ENCODE measurements around the gene NEDD9. TPM values are rescaled to one million over a fixed set of nuclear protein-coding genes. Genes with fewer than 3 reads are reported as not detected.
A peak's percentile ranks its signal among the peaks of the same experiment; 100 is the strongest.

Gene NEDD9
- total RNA-seq, 1 donor from 2014 or later, result 36.9 TPM

DNA sequence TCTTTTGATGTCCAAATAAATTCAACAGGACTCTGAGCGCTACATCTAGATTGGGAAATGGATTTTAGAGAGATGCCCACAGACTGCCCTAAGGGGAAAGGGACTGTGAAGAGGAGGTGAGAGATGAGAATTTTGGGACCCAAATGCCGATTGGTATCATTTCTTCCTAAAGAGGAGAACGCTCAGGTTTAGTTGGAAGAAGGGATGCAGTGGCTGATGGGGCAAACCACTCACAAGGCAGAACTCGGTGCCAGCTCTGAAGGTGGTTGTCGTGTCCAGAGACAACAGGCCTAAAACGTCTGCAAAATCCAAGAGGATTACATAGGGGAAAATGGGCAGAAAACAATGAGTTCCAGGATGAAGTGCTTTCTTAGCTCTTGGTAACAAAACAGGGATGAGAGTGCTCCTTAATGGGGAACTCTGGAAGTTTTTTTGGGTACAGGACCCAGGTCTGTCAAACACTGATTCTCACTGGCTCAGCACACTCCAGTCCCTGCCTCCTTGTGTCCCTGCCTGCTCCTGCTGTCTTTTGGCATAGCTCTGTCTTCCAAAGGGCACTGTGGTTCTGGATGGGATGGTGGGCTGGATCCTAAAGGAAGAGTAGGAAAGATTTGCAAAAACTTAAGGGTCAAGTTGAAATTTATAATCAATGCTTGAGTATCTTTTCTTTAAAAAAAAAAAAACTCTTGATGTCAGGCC lies 29.0 kb downstream of the NEDD9 start:
- Mint-ChIP-seq H3K36me3 (ENCODE audit: low read depth) (peaks cover 72% of the 10 kb centered on the region), H3K27me3 (no peaks in the 10 kb centered on the region), H3K27ac (peak overlapping the region; percentile 86), H3K4me3 (peak overlapping the region; percentile 58), H3K4me1 (peaks cover 70% of the 10 kb centered on the region), H3K9me3 (peaks cover 2% of the 10 kb centered on the region)
- intact Hi-C loops (cut with micrococcal nuclease), result loop anchor here (2.0 kb wide), 1 partner anchor 19 kb away; no protein-coding TSS in a partner anchor
- no peak for DNase-seq

DNA sequence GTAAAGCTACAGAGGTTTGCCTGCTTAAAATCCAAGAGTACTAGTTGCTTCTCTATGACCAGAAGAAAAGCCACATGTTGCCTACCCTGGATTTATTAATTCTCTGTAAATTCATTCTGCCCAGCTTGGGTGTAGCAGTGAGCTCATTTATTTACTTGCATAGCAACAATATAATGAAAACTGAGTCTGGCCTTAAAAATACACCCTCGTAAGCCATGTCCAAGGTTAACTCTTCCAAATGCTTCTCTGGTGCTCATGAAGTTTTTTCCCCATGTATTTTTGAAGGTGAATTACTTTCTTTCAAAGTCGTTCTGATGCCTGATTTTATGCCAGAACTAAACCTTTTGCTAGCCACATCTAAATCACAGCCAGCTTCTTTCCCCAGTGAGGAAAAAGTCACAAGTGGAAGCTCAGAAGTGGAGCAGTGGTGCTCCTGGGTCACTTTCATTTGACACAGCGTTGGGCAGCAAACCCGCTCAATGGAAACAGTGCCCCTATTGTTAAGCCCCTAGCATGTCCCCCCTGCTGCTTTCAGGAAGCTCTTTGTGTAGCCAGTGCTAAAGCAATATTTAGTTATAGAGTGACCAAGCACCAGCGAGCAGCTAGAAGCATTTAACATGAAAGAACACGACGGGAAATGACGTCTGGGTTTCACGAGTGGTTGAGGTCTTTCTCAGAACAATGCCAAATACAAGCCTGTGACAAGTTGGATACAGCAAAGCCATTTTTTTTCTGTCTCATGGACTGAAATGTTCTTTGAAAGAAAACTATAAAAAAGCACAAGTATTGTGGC lies 29.8 kb downstream of the NEDD9 start:
- peak overlapping the region; percentile 58 for H3K4me3 Mint-ChIP-seq
- peaks cover 4% of the 10 kb centered on the region for H3K9me3 Mint-ChIP-seq
- intact Hi-C loops (cut with micrococcal nuclease), result loop anchor here (2.0 kb wide), 1 partner anchor 20 kb away; no protein-coding TSS in a partner anchor
- no peaks in the 10 kb centered on the region for H3K27me3 Mint-ChIP-seq
- peaks cover 74% of the 10 kb centered on the region for H3K36me3 Mint-ChIP-seq (ENCODE audit: low read depth)
- DNase-seq, result peak; percentile 85
- H3K4me1 Mint-ChIP-seq, result peaks cover 72% of the 10 kb centered on the region
- peak overlapping the region; percentile 86 for H3K27ac Mint-ChIP-seq

DNA sequence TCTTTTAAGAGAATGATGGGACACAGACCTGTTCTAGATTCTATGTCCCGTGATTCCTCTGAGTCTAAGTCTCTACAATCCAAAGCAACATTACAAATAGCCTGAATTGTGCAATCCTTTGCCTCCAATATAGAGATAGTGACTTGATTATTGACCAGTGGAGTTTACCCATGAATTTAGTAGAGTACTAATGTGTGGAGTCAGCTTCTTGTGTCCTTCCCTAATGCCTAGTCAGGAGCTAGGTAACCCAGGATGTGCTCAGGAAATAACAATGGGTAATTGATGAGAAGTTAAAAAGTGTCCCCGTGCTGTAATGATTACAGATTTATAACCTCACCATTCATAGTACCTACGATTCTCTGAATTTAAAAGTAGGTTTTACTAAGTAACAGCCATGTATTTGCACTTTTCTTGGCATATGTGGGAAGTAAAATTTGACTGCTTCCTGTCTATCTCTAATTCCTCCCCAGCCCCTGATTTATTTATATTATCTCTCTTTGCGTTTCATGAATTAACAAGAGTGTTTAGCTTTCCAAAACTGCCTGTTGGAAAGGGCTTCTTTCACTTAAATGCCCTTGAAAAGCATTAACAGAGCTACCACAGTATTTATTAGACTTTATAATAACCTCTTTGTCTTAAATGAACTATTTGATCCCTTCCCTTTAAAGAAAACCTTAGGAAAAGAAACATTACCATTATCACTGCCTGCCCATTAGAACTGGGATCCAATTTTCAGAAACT lies 30.5 kb downstream of the NEDD9 start:
- Mint-ChIP-seq H3K4me1 (peaks cover 70% of the 10 kb centered on the region), H3K36me3 (ENCODE audit: low read depth) (peaks cover 71% of the 10 kb centered on the region), H3K27ac (peak overlapping the region; percentile 61), H3K4me3 (peak overlapping the region; percentile 13), H3K9me3 (peaks cover 4% of the 10 kb centered on the region), H3K27me3 (no peaks in the 10 kb centered on the region)
- intact Hi-C loops (cut with micrococcal nuclease), result loop anchor here (2.0 kb wide), 1 partner anchor 21 kb away; no protein-coding TSS in a partner anchor
- DNase-seq, result no peak

DNA sequence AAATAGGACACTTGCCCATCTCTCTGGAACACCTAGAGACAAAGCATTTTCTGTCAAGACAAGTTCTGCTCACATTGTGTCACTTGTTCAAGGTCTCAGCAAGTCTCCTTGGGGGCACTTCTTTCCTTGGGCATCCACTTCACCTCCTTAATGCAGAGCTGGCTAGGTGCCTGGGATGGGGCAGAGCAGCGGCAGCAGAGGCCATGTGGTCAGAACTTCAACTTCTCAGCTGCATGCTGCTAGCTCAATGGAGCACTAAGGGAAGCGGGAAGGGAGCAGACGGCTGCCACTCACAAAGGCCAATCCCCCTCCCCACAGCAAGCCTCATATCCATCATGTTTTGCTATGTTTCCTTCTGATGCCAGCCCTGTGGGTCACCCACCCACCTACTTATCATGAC lies 31.5 kb downstream of the NEDD9 start:
- Mint-ChIP-seq H3K36me3 (ENCODE audit: low read depth) (peaks cover 70% of the 10 kb centered on the region), H3K27me3 (no peaks in the 10 kb centered on the region), H3K27ac (peak overlapping the region; percentile 52), H3K4me3 (no peak overlapping the region), H3K9me3 (peaks cover 4% of the 10 kb centered on the region), H3K4me1 (peaks cover 73% of the 10 kb centered on the region)
- intact Hi-C loops (cut with micrococcal nuclease), result no loop called here
- DNase-seq, result no peak

DNA sequence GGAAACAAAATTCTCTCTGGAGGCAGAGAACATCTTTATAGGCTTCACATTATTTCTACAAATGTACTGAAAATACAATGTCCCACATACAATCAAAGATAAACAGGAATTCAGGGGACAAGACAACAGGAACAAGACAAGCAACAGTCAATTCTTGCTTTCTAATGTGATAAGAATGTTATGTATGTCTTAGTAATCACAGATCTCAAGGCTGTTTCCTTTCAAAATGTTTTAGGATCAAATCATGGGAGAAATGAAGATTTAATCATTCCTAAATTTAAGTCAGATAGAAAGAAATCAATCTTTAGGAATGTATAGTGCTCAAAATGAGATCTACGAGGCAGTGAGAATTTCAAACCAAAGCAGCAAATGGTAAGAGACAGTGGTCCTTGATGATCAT lies 32.1 kb downstream of the NEDD9 start:
- DNase-seq, result no peak
- H3K9me3 Mint-ChIP-seq, result peaks cover 4% of the 10 kb centered on the region
- H3K4me3 Mint-ChIP-seq, result peak overlapping the region; percentile 17
- peaks cover 75% of the 10 kb centered on the region for H3K4me1 Mint-ChIP-seq
- intact Hi-C loops (cut with micrococcal nuclease), result no loop called here
- peaks cover 69% of the 10 kb centered on the region for H3K36me3 Mint-ChIP-seq (ENCODE audit: low read depth)
- peak overlapping the region; percentile 66 for H3K27ac Mint-ChIP-seq
- no peaks in the 10 kb centered on the region for H3K27me3 Mint-ChIP-seq

DNA sequence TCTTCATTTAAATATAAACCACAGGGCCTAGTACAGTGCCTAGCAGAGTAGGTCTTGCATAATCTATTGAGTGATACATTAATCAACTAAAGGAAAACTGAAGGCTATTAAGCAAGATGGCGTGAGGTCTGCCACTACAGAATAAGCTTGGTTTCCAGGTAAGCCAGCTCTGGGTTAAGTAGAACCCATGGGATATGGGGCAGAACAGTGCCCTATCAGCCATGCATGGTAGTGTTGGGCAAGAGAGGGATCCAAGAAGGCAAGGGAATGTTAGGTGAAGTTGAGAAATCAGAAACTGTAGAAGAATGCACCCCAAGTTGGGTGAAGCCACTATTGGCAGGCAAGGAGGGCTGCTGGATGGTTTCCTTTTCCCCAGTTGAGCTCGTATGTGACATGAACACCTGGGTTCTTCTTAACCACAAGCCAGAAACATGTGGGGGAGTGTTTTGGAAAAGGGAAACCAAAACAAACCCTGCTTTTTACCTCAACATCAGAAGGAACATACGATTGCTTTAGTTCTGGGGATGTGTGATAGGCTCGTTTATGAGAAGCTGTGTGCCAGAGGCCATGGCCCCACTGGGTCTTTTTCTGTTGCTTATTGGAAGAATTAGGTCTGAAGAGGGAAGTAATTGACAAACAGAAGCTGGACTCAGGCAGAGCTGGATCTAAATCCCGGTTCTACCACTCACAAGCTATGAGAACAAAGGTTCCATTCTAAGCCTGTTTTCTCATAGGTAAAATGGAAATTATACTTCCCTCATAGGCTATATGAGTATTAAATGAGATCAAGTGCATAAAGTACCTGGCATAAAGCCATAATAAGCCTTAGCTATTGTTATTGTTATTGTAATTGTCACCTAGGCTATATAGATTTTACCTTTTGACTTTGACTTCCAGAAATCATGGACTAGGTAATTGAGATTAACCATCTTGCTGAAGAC lies 33.5 kb downstream of the NEDD9 start:
- H3K36me3 Mint-ChIP-seq (ENCODE audit: low read depth), result peaks cover 72% of the 10 kb centered on the region

DNA sequence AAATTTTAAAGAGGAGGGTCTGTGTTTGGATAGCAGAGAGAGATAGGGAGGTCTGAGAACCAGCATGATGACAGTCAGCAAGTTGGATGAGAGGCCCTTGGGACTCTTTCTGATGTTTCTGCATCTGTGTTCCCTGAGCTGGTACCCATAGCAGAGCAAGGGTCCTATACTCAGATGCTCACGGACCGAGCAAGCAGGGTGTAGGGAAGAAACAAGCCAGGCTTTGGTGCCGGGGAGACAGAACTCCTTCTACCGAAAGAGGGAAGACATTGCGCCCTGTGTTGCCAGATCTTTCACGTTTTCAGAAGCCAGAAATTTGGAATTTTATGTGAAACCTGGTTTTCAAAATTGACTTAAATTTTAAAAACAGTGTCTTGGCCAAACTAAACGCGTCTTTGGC lies 34.6 kb downstream of the NEDD9 start:
- peaks cover 69% of the 10 kb centered on the region for H3K36me3 Mint-ChIP-seq (ENCODE audit: low read depth)

More for the DNA sequence above, 33.5 kb downstream of the NEDD9 start:
- intact Hi-C loops (cut with micrococcal nuclease), result loop anchor here (1.0 kb wide), 1 partner anchor 33 kb away; the partner anchor contains the start of gene NEDD9
- peak overlapping the region; percentile 88 for H3K27ac Mint-ChIP-seq
- no peaks in the 10 kb centered on the region for H3K27me3 Mint-ChIP-seq
- peak; percentile 91 for DNase-seq
- peak overlapping the region; percentile 67 for H3K4me3 Mint-ChIP-seq
- peaks cover 4% of the 10 kb centered on the region for H3K9me3 Mint-ChIP-seq
- H3K4me1 Mint-ChIP-seq, result peaks cover 75% of the 10 kb centered on the region

DNA sequence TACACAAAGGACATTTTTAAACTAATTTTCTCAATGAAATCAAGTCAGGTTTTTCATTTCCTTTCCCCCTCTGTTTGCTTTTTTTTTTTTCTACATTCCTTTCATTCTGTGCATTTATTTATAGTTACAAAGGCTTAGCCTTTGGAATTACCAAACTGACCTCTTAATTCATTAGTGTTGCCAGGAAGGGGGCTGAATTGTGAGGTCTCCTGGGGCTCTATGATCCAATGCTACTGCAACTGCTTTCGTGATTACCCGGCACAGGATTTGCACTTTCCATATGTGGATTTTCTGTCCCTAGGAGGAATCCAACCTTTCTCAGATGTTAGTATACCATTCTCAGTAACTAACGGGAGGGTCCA lies 35.3 kb downstream of the NEDD9 start:
- no peak for DNase-seq
- H3K9me3 Mint-ChIP-seq, result peaks cover 7% of the 10 kb centered on the region
- H3K36me3 Mint-ChIP-seq (ENCODE audit: low read depth), result peaks cover 67% of the 10 kb centered on the region
- no peaks in the 10 kb centered on the region for H3K27me3 Mint-ChIP-seq
- peak overlapping the region; percentile 32 for H3K27ac Mint-ChIP-seq
- intact Hi-C loops (cut with micrococcal nuclease), result no loop called here
- H3K4me1 Mint-ChIP-seq, result peaks cover 60% of the 10 kb centered on the region
- no peak overlapping the region for H3K4me3 Mint-ChIP-seq

More for the DNA sequence above, 34.6 kb downstream of the NEDD9 start:
- intact Hi-C loops (cut with micrococcal nuclease), result no loop called here
- Mint-ChIP-seq H3K4me1 (peaks cover 66% of the 10 kb centered on the region), H3K27ac (no peak overlapping the region), H3K4me3 (no peak overlapping the region), H3K27me3 (no peaks in the 10 kb centered on the region), H3K9me3 (peaks cover 7% of the 10 kb centered on the region)
- DNase-seq, result no peak

DNA sequence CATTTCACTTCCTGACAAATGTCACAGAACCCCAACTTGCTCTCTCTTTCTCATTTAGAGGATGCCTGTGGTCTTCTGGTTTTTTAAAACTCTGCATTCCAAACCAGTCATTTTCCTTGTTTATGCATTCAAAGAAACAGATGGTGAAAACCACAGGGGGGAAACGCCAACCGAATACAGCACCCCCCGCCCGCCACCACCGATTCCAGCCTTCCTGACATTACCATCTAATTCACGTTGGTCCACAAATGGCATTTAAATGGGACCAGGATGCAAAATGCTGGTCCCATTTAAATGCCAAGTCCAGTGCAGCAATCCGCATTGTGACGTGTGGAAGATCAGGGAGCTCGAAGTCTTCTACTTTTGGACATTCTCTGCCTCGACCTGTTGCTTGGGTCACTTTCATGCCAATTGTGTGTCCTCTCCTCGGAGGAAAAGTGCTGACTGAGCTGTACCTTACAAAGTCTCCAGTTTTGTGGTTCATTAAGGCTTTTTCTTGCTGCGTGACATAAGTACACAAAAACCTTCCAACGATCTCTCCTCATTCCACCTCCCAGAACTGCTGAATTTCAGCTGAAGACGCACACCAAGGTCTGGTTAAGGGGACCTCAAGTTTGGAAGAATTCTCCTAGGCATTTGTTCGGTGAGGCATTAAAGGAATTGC lies 35.8 kb downstream of the NEDD9 start:
- H3K4me1 Mint-ChIP-seq, result peaks cover 54% of the 10 kb centered on the region
- no peaks in the 10 kb centered on the region for H3K27me3 Mint-ChIP-seq
- peaks cover 7% of the 10 kb centered on the region for H3K9me3 Mint-ChIP-seq
- DNase-seq, result no peak
- peaks cover 69% of the 10 kb centered on the region for H3K36me3 Mint-ChIP-seq (ENCODE audit: low read depth)
- H3K4me3 Mint-ChIP-seq, result no peak overlapping the region
- intact Hi-C loops (cut with micrococcal nuclease), result no loop called here
- peak overlapping the region; percentile 32 for H3K27ac Mint-ChIP-seq

DNA sequence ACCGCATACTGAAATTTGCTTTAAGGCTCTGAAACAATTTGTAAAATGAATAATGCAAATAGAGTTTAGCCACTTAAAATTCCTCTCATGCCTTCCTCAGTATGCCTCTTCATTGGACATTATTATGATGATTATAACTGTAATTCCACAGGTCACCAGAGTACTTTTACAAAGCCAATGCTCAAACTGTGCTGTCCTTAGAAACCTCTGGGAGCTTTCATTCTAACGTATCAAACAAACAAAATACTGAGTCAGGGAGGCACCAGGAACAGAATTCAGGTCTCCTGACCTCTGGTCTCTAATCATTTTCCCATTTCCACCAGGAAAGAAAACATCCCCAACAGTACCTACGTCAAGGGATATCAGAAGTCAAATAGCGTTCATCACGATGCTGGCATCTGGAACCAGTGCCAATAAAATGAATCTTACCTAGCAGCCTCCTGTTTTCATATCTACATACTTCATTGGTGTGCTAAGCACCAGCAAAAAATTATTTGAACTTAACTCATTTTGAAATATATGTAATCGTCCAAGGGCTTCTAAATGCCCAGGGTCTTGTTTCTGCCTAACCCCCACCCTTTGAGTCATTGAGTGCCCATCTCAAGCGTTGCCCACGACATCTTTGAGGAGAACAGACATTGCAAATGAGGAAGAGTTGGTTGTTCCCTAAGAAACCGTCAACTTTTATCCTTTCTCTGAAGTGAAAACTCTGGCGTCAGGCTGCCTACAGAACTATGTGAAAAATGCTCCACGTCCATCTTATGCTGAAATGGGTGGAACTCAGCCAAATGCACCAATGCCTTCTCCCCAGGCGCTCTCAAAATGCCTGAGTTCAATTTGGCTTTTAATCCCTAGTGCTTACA lies 37.9 kb downstream of the NEDD9 start:
- no peak overlapping the region for H3K27ac Mint-ChIP-seq
- H3K36me3 Mint-ChIP-seq (ENCODE audit: low read depth), result peaks cover 73% of the 10 kb centered on the region
- H3K4me3 Mint-ChIP-seq, result no peak overlapping the region
- peaks cover 36% of the 10 kb centered on the region for H3K4me1 Mint-ChIP-seq
- H3K27me3 Mint-ChIP-seq, result no peaks in the 10 kb centered on the region
- no peak for DNase-seq
- intact Hi-C loops (cut with micrococcal nuclease), result no loop called here
- H3K9me3 Mint-ChIP-seq, result peaks cover 7% of the 10 kb centered on the region

DNA sequence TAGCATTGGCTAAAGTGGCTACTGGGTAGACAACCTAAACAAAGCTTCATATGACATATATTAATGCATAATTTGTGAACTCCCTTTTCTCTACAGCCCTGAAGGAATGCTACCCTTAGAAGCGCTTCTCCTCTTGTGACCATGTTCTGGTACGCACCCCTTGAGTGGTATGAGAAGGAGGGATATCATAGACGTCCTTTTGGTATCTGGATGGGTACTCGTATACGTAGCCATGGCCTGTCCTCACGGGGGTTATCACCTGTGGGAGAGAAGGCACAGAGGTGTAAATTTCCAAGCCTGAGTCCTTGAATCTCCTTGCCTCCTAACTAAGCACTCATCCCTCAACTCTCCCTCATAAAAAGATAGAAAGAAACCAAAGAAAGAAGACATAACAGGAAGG lies 39.0 kb downstream of the NEDD9 start:
- intact Hi-C loops (cut with micrococcal nuclease), result no loop called here
- Mint-ChIP-seq H3K9me3 (peaks cover 5% of the 10 kb centered on the region), H3K27ac (peak overlapping the region; percentile 21), H3K27me3 (no peaks in the 10 kb centered on the region), H3K4me1 (peaks cover 28% of the 10 kb centered on the region), H3K4me3 (no peak overlapping the region), H3K36me3 (ENCODE audit: low read depth) (peaks cover 69% of the 10 kb centered on the region)
- no peak for DNase-seq

DNA sequence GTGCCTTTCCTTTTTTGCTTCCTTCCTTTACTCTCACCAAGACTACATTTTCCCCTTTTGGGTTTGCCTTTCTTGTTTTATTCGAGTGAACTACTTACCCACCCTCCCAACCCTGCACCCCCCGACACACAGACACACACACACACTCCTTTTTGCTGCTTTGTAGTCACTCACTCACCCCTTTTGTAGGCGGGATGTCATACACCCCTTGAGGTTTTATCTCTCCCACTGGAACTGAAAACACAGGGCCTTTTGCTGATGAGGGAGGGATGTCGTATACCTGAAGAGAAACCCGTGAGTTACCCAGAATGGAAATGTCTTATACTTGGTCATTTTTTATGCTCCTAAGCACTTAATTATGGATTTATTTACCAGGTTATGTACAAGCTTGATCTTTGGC lies 40.3 kb downstream of the NEDD9 start:
- peaks cover 3% of the 10 kb centered on the region for H3K9me3 Mint-ChIP-seq
- peaks cover 74% of the 10 kb centered on the region for H3K36me3 Mint-ChIP-seq (ENCODE audit: low read depth)
- no peaks in the 10 kb centered on the region for H3K27me3 Mint-ChIP-seq
- peaks cover 19% of the 10 kb centered on the region for H3K4me1 Mint-ChIP-seq
- peak overlapping the region; percentile 10 for H3K27ac Mint-ChIP-seq
- H3K4me3 Mint-ChIP-seq, result no peak overlapping the region
- DNase-seq, result no peak
- intact Hi-C loops (cut with micrococcal nuclease), result no loop called here
